Hypothalamus (tissue), 51 donors: ENCODE measurements around the gene DTD1.
A peak's percentile ranks its signal among the peaks of the same experiment; 100 is the strongest.

Experiments
- DNase-seq, 51 donors: peaks; one replicate each; lab custom pipeline; 2025; lab: John Stamatoyannopoulos, UW

Gene DTD1

GRCh38 chr20:18698735-18699380 lies 111.0 kb downstream of the DTD1 start:
- DNase-seq = no peak

GRCh38 chr20:18701969-18702368 lies 114.1 kb downstream of the DTD1 start:
- DNase-seq = no peak

- DNase-seq = no peak
These were observed 114.9 kb downstream of the DTD1 start for GRCh38 chr20:18702736-18703135.

- no peak for DNase-seq
These were observed 117.6 kb downstream of the DTD1 start for GRCh38 chr20:18705490-18705889.

- DNase-seq = no peak
These were observed 118.1 kb downstream of the DTD1 start for GRCh38 chr20:18705910-18706309.

GRCh38 chr20:18712131-18712530 lies 124.3 kb downstream of the DTD1 start:
- no peak for DNase-seq

GRCh38 chr20:18712882-18713281 lies 125.0 kb downstream of the DTD1 start:
- no peak for DNase-seq

GRCh38 chr20:18715564-18715963 lies 127.7 kb downstream of the DTD1 start:
- DNase-seq = no peak

- DNase-seq = no peak
These were observed 129.2 kb downstream of the DTD1 start for GRCh38 chr20:18717062-18717461.

- DNase-seq = no peak
These were observed 130.3 kb downstream of the DTD1 start for GRCh38 chr20:18718129-18718528.

GRCh38 chr20:18719426-18719825 lies 131.6 kb downstream of the DTD1 start:
- no peak for DNase-seq

GRCh38 chr20:18721551-18722115 lies 133.8 kb downstream of the DTD1 start:
- peak in 1 of 51 donors; percentile 11 for DNase-seq

- no peak for DNase-seq
These were observed 134.5 kb downstream of the DTD1 start for GRCh38 chr20:18722371-18722770.

GRCh38 chr20:18724077-18724476 lies 136.2 kb downstream of the DTD1 start:
- DNase-seq = no peak

- DNase-seq = no peak
These were observed 137.1 kb downstream of the DTD1 start for GRCh38 chr20:18724788-18725464.

- DNase-seq = no peak
These were observed 139.2 kb downstream of the DTD1 start for GRCh38 chr20:18727032-18727508.

GRCh38 chr20:18728165-18728869 lies 140.5 kb downstream of the DTD1 start:
- no peak for DNase-seq

- DNase-seq = no peak
These were observed 141.0 kb downstream of the DTD1 start for GRCh38 chr20:18728870-18729224.

GRCh38 chr20:18729231-18729825 lies 141.5 kb downstream of the DTD1 start:
- no peak for DNase-seq

- no peak for DNase-seq
These were observed 144.1 kb downstream of the DTD1 start for GRCh38 chr20:18731940-18732339.

- no peak for DNase-seq
These were observed 146.8 kb downstream of the DTD1 start for GRCh38 chr20:18734525-18735189.
